Lung (tissue), 12 donors: ENCODE data around the gene PLXNA1. TPM values are rescaled to one million over a fixed set of nuclear protein-coding genes. Genes with fewer than 3 reads are reported as not detected.

Experiments
- ATAC-seq: fragments of 200-7000 bp; cut with Tn5 transposase; one replicate; pipeline ENCODE4 v1.9.1; 2020; ENCODE audit warnings: moderate number of reproducible peaks; ENCODE audit not compliant: insufficient read depth, low FRiP score
- DNase-seq, 3 donors: peaks; one replicate each; pipeline ENCODE4 v3.0.0-alpha.2; 2013 to 2017
- H3K27ac ChIP-seq, 2 donors: one replicate each; pipeline ENCODE4 v1.5.1; 2013; ENCODE audit warnings: mild to moderate bottlenecking in 2 of 2, moderate library complexity in 2 of 2, control low read depth in 1 of 2, inconsistent platforms in 1 of 2, low read depth in 1 of 2, low read length in 1 of 2
- H3K27me3 ChIP-seq, 3 donors: one replicate each; pipeline ENCODE4 v1.5.1; 2013; ENCODE audit warnings: low read length in 2 of 3; ENCODE audit not compliant: control insufficient read depth in 3 of 3, insufficient read depth in 3 of 3
- H3K36me3 ChIP-seq, 4 donors: one replicate each; pipeline ENCODE4 v1.5.1; 2013; ENCODE audit warnings: low read length in 4 of 4, mild to moderate bottlenecking in 1 of 4, moderate library complexity in 1 of 4; ENCODE audit not compliant: control insufficient read depth in 4 of 4, insufficient read depth in 4 of 4
- H3K4me1 ChIP-seq, 5 donors: one replicate each; pipeline ENCODE4 v1.5.1; 2013; ENCODE audit warnings: low read length in 5 of 5, mild to moderate bottlenecking in 2 of 5, moderate library complexity in 1 of 5; ENCODE audit not compliant: control insufficient read depth in 5 of 5, insufficient read depth in 5 of 5
- H3K4me3 ChIP-seq: one replicate; pipeline ENCODE4 v1.5.1; 2013; ENCODE audit warnings: mild to moderate bottlenecking, control low read depth, moderate library complexity
- H3K9ac ChIP-seq, 2 donors: one replicate each; pipeline ENCODE4 v1.5.1; 2013; ENCODE audit warnings: low read length in 2 of 2, control low read depth in 1 of 2; ENCODE audit not compliant: insufficient read depth in 1 of 2
- H3K9me3 ChIP-seq, 4 donors: one replicate each; pipeline ENCODE4 v1.5.1; 2013; ENCODE audit warnings: low read length in 3 of 4, mild to moderate bottlenecking in 1 of 4, moderate library complexity in 1 of 4; ENCODE audit not compliant: control insufficient read depth in 4 of 4, insufficient read depth in 3 of 4
- WGBS, 2 donors: extraction: QIAGEN DNeasy Blood & Tissue Kit; methylation state at CpG; one replicate each; pipeline ENCODE4 v1.1.7; 2013; 5-methylcytosine and 5-hydroxymethylcytosine counted together
- polyA plus RNA-seq, 2 donors: library from polyadenylated mRNA; stranded (reverse); fragments of 200-250 nt; gene quantifications; one replicate each; pipeline ENCODE4 v1.2.1, GENCODE V29; 2013
- total RNA-seq, 2 donors: library from RNA; depleted of rRNA in 1 of 2; stranded (reverse); fragments of >200 nt in 1 of 2; gene quantifications; one replicate each; pipeline ENCODE4 v1.2.1, GENCODE V29; 2014 to 2021
- TF ChIP-seq, protein P1 (sequence below): IDR thresholded peaks from 2 replicates; pipeline ENCODE4 v1.5.1; 2012; ENCODE audit warnings: mild to moderate bottlenecking; ENCODE audit errors: control extremely low read depth, extremely low read depth
- donor health status: control.
- donor health status: control.
- donor health status: Bipolar disorder and iron deficiency.
- donor health status: healthy.
- donor health status: DM: yes; HTN: yes; CAD: no.

PLXNA1 gene
- total and polyA plus RNA-seq, 4 donors: 17.6 to 51.7 (median 21.7) TPM

DNA sequence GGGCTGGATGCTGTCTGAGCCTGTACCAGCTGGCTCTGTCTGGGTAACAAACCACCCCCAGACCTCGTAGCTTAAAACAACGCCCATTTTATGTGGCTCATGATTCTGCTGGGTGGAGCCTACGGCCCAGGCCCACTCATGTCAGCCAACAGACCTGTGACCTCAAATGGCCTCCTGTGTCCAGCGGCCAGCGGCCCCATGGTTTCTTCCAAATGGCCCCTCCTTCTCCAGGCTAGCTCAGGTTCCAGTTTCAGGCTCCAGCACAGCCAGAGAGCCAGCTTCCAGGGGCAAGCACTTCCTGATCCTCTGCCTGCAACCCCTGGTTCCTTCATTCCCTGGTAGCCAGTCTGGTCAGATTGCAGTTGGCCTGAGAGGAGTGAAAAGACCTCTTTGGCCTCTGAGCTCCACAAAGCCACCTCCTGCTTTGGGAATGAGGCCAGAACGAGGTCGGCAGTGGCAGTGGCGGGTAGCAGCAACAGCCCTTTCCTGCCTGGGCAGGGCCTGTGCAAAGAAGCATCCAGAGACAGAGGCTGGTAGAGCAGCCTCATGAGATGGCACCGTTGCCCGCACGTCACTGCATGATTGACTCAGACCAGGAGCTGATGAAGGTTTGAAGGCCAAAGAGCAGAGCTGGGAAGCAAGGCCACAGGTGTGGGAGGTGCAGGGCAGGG lies 21.0 kb upstream of the PLXNA1 start:
- H3K4me3 ChIP-seq: no peak overlapping the region
- TF ChIP-seq, protein P1, sequence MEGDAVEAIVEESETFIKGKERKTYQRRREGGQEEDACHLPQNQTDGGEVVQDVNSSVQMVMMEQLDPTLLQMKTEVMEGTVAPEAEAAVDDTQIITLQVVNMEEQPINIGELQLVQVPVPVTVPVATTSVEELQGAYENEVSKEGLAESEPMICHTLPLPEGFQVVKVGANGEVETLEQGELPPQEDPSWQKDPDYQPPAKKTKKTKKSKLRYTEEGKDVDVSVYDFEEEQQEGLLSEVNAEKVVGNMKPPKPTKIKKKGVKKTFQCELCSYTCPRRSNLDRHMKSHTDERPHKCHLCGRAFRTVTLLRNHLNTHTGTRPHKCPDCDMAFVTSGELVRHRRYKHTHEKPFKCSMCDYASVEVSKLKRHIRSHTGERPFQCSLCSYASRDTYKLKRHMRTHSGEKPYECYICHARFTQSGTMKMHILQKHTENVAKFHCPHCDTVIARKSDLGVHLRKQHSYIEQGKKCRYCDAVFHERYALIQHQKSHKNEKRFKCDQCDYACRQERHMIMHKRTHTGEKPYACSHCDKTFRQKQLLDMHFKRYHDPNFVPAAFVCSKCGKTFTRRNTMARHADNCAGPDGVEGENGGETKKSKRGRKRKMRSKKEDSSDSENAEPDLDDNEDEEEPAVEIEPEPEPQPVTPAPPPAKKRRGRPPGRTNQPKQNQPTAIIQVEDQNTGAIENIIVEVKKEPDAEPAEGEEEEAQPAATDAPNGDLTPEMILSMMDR: no peak
- peaks cover 0 to 15% (median 3%) of the 10 kb centered on the region in 5 donors for H3K4me1 ChIP-seq
- ATAC-seq: peak; percentile 9
- DNase-seq: no peak
- no peak overlapping the region for H3K9ac ChIP-seq
- peaks cover 0 to 3% (median 0%) of the 10 kb centered on the region in 4 donors for H3K36me3 ChIP-seq
- no peaks in the 10 kb centered on the region for H3K27me3 ChIP-seq
- peaks cover 0 to 2% (median 0%) of the 10 kb centered on the region in 4 donors for H3K9me3 ChIP-seq
- WGBS, 2 donors: 70 to 78% methylated on average over 11 of the region's 11 CpGs
- H3K27ac ChIP-seq: no peak overlapping the region

DNA sequence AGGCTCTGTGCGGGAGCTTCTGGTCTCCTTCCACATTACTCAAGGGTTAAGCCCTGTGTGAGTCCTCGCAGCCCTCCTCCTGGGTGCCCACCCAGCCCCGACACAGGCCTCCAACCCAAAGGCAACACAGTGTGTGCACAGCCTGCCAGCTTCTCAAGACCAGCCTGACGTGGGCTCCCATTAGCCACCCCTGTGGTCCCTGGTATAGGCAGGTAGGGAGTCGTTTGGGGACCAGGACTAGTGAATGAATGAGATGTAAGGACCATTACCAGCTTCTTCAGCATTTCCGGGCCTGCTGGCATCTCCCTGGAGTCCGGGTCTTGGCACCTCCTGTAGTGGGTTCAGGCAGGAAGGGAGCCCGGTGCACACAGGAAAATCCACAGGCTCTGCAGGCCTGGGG lies 20.2 kb upstream of the PLXNA1 start:
- Histone ChIP-seq H3K27me3 (peaks cover 0 to 2% (median 0%) of the 10 kb centered on the region in 3 donors), H3K36me3 (no peaks in the 10 kb centered on the region), H3K9ac (no peak overlapping the region), H3K4me1 (peaks cover 0 to 15% (median 3%) of the 10 kb centered on the region in 5 donors), H3K4me3 (no peak overlapping the region), H3K27ac (no peak overlapping the region), H3K9me3 (peaks cover 0 to 2% (median 0%) of the 10 kb centered on the region in 4 donors)
- WGBS, 2 donors: 95% methylated on average over 8 of the region's 8 CpGs
- TF ChIP-seq, protein P1: no peak
- ATAC-seq: no peak
- no peak for DNase-seq

DNA sequence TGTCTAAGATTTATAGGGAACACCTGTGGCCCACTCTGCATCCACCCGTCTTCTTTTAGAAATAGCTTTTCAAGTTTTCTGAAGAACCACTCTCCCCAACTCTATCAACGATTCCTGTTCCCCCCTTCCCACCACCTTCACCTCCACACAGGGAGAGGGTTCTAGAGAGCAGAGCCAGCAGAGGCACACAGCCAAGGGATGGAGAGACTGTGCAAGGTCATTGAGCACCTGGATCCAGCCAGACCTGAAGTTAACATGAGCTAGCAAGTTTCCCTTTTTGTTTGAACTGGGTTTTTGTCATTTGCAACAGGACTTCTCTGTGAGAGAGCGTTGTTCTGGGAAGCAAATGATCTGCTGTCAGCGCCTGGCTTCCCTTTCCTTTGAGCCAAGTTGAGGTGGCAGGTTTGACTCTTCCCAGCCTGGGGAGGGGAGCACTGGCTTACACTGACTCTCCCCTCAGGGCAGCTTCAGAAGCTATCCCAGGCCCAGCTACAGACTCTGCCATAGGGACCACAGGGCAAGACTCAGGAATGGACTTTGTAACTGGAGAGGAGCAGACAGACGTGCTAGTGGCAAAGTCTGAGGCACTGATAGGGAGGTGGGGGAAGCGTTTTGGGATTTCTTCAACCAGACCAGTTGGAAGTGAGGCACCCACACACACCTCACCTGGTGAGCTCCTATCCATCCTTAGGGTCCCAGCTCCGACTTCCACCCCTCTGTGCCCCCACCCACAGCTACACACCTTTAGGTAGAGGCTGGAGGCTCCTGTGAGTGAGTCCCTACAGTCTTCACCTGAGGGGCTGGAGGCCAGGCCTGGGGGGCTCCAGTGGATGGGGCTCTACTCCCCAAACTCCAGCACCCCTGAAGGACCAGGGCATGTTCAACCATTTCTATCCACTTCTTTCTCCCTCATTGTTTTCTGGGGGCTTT lies 19.4 kb upstream of the PLXNA1 start:
- no peak for DNase-seq
- no peak for ATAC-seq
- 91 to 92% methylated on average over 7 of the region's 7 CpGs for whole genome bisulfite sequencing, 2 donors

More for the DNA sequence above, 19.4 kb upstream of the PLXNA1 start:
- TF ChIP-seq, protein P1: no peak
- no peak overlapping the region for H3K9ac ChIP-seq
- H3K9me3 ChIP-seq: peaks cover 0 to 2% (median 0%) of the 10 kb centered on the region in 4 donors
- H3K27me3 ChIP-seq: peaks cover 0 to 2% (median 0%) of the 10 kb centered on the region in 3 donors
- H3K27ac ChIP-seq: no peak overlapping the region
- peaks cover 0 to 15% (median 3%) of the 10 kb centered on the region in 5 donors for H3K4me1 ChIP-seq
- H3K4me3 ChIP-seq: no peak overlapping the region
- H3K36me3 ChIP-seq: no peaks in the 10 kb centered on the region
